ENCODE measurements around the gene CHAC2. TPM values are rescaled to one million over a fixed set of nuclear protein-coding genes. Genes with fewer than 3 reads are reported as not detected.

CHAC2 gene
- total RNA-seq, 1 experiment from 2014 or later, result 8.4 TPM

DNA sequence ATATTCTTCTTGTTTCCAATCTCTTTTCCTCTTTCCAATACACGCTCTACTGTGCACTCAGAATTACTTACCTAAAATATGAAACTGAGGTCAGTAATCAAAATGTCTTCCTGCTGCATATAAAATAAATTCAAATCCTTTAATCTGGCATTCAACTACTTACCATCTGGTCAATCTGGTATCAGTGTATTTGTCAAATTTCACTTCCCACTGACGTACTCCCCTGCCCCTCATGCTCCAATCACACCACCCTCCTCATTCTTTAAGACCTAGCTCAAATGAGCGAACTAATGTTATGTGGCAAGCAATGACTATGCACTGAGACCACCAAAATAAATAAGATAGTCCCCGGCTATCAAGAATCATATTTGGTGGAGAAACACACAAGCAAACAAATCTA, 12.5 kb downstream of the CHAC2 start:
- CTCF ChIA-PET, result no interaction called here
- BruUV-seq (replicated peaks), result no TSS peak
- POLR2A ChIA-PET, result no interaction called here
- Histone ChIP-seq H3K9ac (ENCODE audit: low read length) (no peak overlapping the region), H3K4me1 (ENCODE audit: control insufficient read depth in 1 of 2, insufficient read depth in 2 of 2, low read length in 2 of 2) (peaks cover 2 to 3% of the 10 kb centered on the region in 2 experiments; a peak in 1 of 4 replicates), H3K27ac (ENCODE audit: low read depth, low read length) (no peak overlapping the region), H3K9me3 (ENCODE audit: control insufficient read depth in 1 of 2, insufficient read depth in 1 of 2, low read depth in 1 of 2, low read length in 2 of 2) (no peaks in the 10 kb centered on the region), H3K4me2 (ENCODE audit: low read length) (no peak overlapping the region), H3K9me2 (ENCODE audit: insufficient read depth) (no peaks in the 10 kb centered on the region), H3K36me3 (ENCODE audit: control insufficient read depth in 1 of 2, insufficient read depth in 2 of 2, low read length in 2 of 2) (no peaks in the 10 kb centered on the region), H2AFZ (ENCODE audit: low read depth, low read length, poor library complexity, severe bottlenecking) (no peak overlapping the region), H3K27me3 (ENCODE audit: insufficient read depth, low read length) (no peaks in the 10 kb centered on the region), H3K4me3 (replicated peaks in 1 of 2; ENCODE audit: low read depth in 1 of 2, low read length in 2 of 2) (no peak overlapping the region), H3K79me2 (ENCODE audit: insufficient read depth, low read length) (peaks cover 98% of the 10 kb centered on the region), H4K20me1 (ENCODE audit: insufficient read depth) (no peaks in the 10 kb centered on the region)
- RAD21 ChIA-PET (ENCODE audit: low non-redundant PET in 1 of 2, low total read pairs in 2 of 2, uncharacterized antibody in 2 of 2, unreplicated experiment in 2 of 2), result no interaction called here
- TF ChIP-seq ZFX (IDR thresholded peaks at IDR 0.05) (no peak), CEBPB (IDR thresholded peaks at IDR 0.05; ENCODE audit: low read depth) (no peak), SRF (IDR thresholded peaks at IDR 0.05; ENCODE audit: low read depth) (no peak), RAD21 (IDR thresholded peaks at IDR 0.05; ENCODE audit: low read depth) (no peak), POLR2A (IDR thresholded peaks at IDR 0.05; ENCODE audit: borderline replicate concordance, extremely low read depth, insufficient read depth, insufficient read length) (no peak), ZNF274 (IDR thresholded peaks at IDR 0.05; ENCODE audit: low read depth, low read length) (no peak)
- TF ChIP-seq, protein P1, sequence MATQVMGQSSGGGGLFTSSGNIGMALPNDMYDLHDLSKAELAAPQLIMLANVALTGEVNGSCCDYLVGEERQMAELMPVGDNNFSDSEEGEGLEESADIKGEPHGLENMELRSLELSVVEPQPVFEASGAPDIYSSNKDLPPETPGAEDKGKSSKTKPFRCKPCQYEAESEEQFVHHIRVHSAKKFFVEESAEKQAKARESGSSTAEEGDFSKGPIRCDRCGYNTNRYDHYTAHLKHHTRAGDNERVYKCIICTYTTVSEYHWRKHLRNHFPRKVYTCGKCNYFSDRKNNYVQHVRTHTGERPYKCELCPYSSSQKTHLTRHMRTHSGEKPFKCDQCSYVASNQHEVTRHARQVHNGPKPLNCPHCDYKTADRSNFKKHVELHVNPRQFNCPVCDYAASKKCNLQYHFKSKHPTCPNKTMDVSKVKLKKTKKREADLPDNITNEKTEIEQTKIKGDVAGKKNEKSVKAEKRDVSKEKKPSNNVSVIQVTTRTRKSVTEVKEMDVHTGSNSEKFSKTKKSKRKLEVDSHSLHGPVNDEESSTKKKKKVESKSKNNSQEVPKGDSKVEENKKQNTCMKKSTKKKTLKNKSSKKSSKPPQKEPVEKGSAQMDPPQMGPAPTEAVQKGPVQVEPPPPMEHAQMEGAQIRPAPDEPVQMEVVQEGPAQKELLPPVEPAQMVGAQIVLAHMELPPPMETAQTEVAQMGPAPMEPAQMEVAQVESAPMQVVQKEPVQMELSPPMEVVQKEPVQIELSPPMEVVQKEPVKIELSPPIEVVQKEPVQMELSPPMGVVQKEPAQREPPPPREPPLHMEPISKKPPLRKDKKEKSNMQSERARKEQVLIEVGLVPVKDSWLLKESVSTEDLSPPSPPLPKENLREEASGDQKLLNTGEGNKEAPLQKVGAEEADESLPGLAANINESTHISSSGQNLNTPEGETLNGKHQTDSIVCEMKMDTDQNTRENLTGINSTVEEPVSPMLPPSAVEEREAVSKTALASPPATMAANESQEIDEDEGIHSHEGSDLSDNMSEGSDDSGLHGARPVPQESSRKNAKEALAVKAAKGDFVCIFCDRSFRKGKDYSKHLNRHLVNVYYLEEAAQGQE (IDR thresholded peaks at IDR 0.05; ENCODE audit: low read depth), result no peak
- DNase-seq (ENCODE audit: low read depth, low spot score) (no peak), ATAC-seq (no peak)
- intact Hi-C loops (cut with micrococcal nuclease), result no loop called here

DNA sequence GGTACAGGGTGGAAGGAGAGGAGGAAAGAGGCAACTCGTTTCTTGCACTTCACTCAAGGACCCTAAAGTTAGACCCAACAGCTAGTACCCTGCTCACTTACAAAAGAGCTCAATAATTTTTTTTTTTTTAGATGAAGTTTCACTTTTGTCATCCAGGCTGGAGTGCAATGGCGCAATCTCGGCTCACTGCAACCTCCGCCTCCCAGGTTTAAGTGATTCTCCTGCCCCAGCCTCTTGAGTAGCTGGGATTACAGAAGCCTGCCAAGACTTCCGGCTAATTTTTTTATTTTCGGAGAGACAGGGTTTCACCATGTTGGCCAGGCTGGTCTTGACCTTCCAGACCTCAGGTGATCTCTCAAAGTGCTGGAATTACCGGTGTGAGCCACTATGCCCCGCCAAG, 15.1 kb downstream of the CHAC2 start:
- Histone ChIP-seq H4K20me1 (ENCODE audit: insufficient read depth) (no peaks in the 10 kb centered on the region), H3K79me2 (ENCODE audit: insufficient read depth, low read length) (peaks cover 95% of the 10 kb centered on the region), H3K9ac (ENCODE audit: low read length) (no peak overlapping the region), H3K27me3 (ENCODE audit: insufficient read depth, low read length) (no peaks in the 10 kb centered on the region), H3K4me1 (ENCODE audit: control insufficient read depth in 1 of 2, insufficient read depth in 2 of 2, low read length in 2 of 2) (peaks cover 6 to 13% of the 10 kb centered on the region in 2 experiments; a peak in 2 of 4 replicates), H3K9me2 (ENCODE audit: insufficient read depth) (no peaks in the 10 kb centered on the region), H3K36me3 (ENCODE audit: control insufficient read depth in 1 of 2, insufficient read depth in 2 of 2, low read length in 2 of 2) (no peaks in the 10 kb centered on the region), H3K9me3 (ENCODE audit: control insufficient read depth in 1 of 2, insufficient read depth in 1 of 2, low read depth in 1 of 2, low read length in 2 of 2) (no peaks in the 10 kb centered on the region), H3K4me3 (replicated peaks in 1 of 2; ENCODE audit: low read depth in 1 of 2, low read length in 2 of 2) (no peak overlapping the region), H2AFZ (ENCODE audit: low read depth, low read length, poor library complexity, severe bottlenecking) (no peak overlapping the region), H3K27ac (ENCODE audit: low read depth, low read length) (no peak overlapping the region), H3K4me2 (ENCODE audit: low read length) (no peak overlapping the region)
- no peak for ATAC-seq
- CTCF ChIA-PET, result no interaction called here
- no peak for DNase-seq (ENCODE audit: low read depth, low spot score)
- RAD21 ChIA-PET (ENCODE audit: low non-redundant PET in 1 of 2, low total read pairs in 2 of 2, uncharacterized antibody in 2 of 2, unreplicated experiment in 2 of 2), result no interaction called here
- intact Hi-C loops (cut with micrococcal nuclease), result no loop called here
- BruUV-seq (replicated peaks), result no TSS peak
- POLR2A ChIA-PET, result no interaction called here
- TF ChIP-seq, protein P2, sequence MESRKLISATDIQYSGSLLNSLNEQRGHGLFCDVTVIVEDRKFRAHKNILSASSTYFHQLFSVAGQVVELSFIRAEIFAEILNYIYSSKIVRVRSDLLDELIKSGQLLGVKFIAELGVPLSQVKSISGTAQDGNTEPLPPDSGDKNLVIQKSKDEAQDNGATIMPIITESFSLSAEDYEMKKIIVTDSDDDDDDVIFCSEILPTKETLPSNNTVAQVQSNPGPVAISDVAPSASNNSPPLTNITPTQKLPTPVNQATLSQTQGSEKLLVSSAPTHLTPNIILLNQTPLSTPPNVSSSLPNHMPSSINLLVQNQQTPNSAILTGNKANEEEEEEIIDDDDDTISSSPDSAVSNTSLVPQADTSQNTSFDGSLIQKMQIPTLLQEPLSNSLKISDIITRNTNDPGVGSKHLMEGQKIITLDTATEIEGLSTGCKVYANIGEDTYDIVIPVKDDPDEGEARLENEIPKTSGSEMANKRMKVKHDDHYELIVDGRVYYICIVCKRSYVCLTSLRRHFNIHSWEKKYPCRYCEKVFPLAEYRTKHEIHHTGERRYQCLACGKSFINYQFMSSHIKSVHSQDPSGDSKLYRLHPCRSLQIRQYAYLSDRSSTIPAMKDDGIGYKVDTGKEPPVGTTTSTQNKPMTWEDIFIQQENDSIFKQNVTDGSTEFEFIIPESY (IDR thresholded peaks at IDR 0.05; ENCODE audit: extremely low read depth, insufficient replicate concordance, low read length), result no peak
- TF ChIP-seq EZH2 (IDR thresholded peaks at IDR 0.05), result no peak
- no peak for TF ChIP-seq EGR1 (IDR thresholded peaks at IDR 0.05; ENCODE audit: low read depth)
- no peak for TF ChIP-seq ZFX (IDR thresholded peaks at IDR 0.05)
- TF ChIP-seq SP1 (IDR thresholded peaks at IDR 0.05; ENCODE audit: low read depth), result no peak
- TF ChIP-seq SIN3A (IDR thresholded peaks at IDR 0.05; ENCODE audit: low read depth), result no peak
- TF ChIP-seq TCF7L2 (IDR thresholded peaks at IDR 0.05; ENCODE audit: borderline replicate concordance, extremely low read depth, insufficient read depth, insufficient read length), result no peak
